Activated CD8-positive, alpha-beta memory T cell treated with anti-CD3 and anti-CD28 coated beads, Interleukin-2, amount 50 U/mL, for 1 hour (primary cell): ENCODE data around the gene SET.

Experiments used
- DNase-seq: peaks from one replicate; pipeline ENCODE4 v3.0.0-alpha.2; 2020; ENCODE audit errors: extremely low read depth

Gene SET

GRCh38 chr9:128729766-128730517, 40.9 kb downstream of the SET start:
- no peak for DNase-seq

- DNase-seq = no peak
These were observed 42.1 kb downstream of the SET start for GRCh38 chr9:128731093-128731492.

- DNase-seq = no peak
These were observed 42.7 kb downstream of the SET start for GRCh38 chr9:128731691-128732090.

GRCh38 chr9:128732576-128732975, 43.6 kb downstream of the SET start:
- no peak for DNase-seq

- no peak for DNase-seq
These were observed 44.2 kb downstream of the SET start for GRCh38 chr9:128733256-128733655.

GRCh38 chr9:128735373-128735772, 46.4 kb downstream of the SET start:
- DNase-seq = no peak

GRCh38 chr9:128742401-128742800, 53.4 kb downstream of the SET start:
- no peak for DNase-seq

- no peak for DNase-seq
These were observed 54.4 kb downstream of the SET start for GRCh38 chr9:128743421-128743820.
